Activated B cell treated with CpG ODN at 0.5 μM for 24 hours (primary cell): ENCODE measurements around the gene ERAL1. TPM values are rescaled to one million over a fixed set of nuclear protein-coding genes. Genes with fewer than 3 reads are reported as not detected.
"Not testable (repeated sequence)": the region's sequence is repeated elsewhere in the genome, so short reads cannot be mapped to it uniquely, and the experiment has no call there.

ENCODE experiments used
- ATAC-seq: fragments of 200-7000 bp; cut with Tn5 transposase; one replicate; pipeline ENCODE4 v1.10.0; 2021; ENCODE audit warnings: low read depth, mild to moderate bottlenecking, moderate library complexity
- CTCF ChIA-PET: fragments of 350-600 bp; sonication (Branson Sonifier 250); formaldehyde crosslinking; loops from one replicate; lab custom pipeline; 2021; ENCODE audit warnings: antibody characterized with exemption; lab: Charles Lee
- POLR2A ChIA-PET: fragments of 350-600 bp; sonication (Branson Sonifier 250); formaldehyde crosslinking; loops from one replicate; lab custom pipeline; 2021; ENCODE audit warnings: antibody characterized with exemption; lab: Charles Lee
- DNase-seq: peaks from one replicate; pipeline ENCODE4 v3.0.0; 2022
- H3K27ac Mint-ChIP-seq: one replicate; pipeline ENCODE4 v1.8.0; 2020; ENCODE audit warnings: mixed read lengths
- H3K27me3 Mint-ChIP-seq: one replicate; pipeline ENCODE4 v1.8.0; 2021; ENCODE audit warnings: mixed read lengths
- H3K36me3 Mint-ChIP-seq: one replicate; pipeline ENCODE4 v1.8.0; 2021; ENCODE audit warnings: low read depth, mixed read lengths
- H3K4me1 Mint-ChIP-seq: one replicate; pipeline ENCODE4 v1.8.0; 2021; ENCODE audit warnings: mixed read lengths
- H3K4me3 Mint-ChIP-seq: one replicate; pipeline ENCODE4 v1.8.0; 2020; ENCODE audit warnings: mild to moderate bottlenecking, mixed read lengths
- H3K9me3 Mint-ChIP-seq: one replicate; pipeline ENCODE4 v1.8.0; 2020; ENCODE audit warnings: mixed read lengths
- intact Hi-C: fragments of 100-400 bp; cut with micrococcal nuclease; formaldehyde crosslinking; loops from one replicate; pipeline ENCODE4 v1.15.1; 2024
- total RNA-seq: library from RNA; stranded (reverse); gene quantifications from 2 replicates; pipeline ENCODE4 v1.2.3, GENCODE V29; 2022
- TF ChIP-seq, protein P1 (sequence below): fragments of 200-600 bp; IDR thresholded peaks from one replicate; pipeline ENCODE4 v1.8.0; 2022; ENCODE audit warnings: antibody characterized with exemption, mild to moderate bottlenecking

Gene ERAL1
- total RNA-seq, 1 donor from 2014 or later = 47.6 TPM

DNA sequence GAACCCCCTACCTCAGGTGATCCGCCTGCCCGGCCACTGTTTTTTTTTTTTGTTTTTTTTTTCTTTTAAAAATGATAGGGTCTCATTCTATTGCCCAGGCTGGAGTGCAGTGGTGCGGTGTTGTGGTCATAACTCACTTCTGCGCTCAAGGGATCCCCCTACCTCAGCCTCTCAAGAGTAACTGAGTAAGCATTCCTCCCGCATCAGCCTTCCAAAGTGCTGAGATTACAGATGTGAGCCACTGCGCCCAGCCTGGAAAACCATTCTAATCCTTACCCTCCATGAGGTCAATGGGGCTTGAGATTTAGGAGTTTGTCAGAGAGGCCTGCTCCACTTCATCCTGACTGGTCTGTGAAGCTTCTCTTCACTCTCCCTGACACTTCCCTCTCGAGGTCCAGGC, 12.5 kb downstream of the ERAL1 start:
- no peak overlapping the region for H3K4me3 Mint-ChIP-seq
- peaks cover 30% of the 10 kb centered on the region for H3K4me1 Mint-ChIP-seq
- ATAC-seq = no peak
- TF ChIP-seq, protein P1, sequence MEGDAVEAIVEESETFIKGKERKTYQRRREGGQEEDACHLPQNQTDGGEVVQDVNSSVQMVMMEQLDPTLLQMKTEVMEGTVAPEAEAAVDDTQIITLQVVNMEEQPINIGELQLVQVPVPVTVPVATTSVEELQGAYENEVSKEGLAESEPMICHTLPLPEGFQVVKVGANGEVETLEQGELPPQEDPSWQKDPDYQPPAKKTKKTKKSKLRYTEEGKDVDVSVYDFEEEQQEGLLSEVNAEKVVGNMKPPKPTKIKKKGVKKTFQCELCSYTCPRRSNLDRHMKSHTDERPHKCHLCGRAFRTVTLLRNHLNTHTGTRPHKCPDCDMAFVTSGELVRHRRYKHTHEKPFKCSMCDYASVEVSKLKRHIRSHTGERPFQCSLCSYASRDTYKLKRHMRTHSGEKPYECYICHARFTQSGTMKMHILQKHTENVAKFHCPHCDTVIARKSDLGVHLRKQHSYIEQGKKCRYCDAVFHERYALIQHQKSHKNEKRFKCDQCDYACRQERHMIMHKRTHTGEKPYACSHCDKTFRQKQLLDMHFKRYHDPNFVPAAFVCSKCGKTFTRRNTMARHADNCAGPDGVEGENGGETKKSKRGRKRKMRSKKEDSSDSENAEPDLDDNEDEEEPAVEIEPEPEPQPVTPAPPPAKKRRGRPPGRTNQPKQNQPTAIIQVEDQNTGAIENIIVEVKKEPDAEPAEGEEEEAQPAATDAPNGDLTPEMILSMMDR = no peak
- intact Hi-C loops = no loop called here
- DNase-seq = no peak
- CTCF ChIA-PET = interaction anchor here (0.8 kb wide), 1 partner anchor 102 kb away, joined by 3 read pairs; no protein-coding TSS in a partner anchor
- POLR2A ChIA-PET = interaction anchor here (0.6 to 1.6 kb wide), 2 partner anchors 23 to 30 kb away, joined by 3 to 9 read pairs; partner anchors contain the start of gene FLOT2
- H3K27me3 Mint-ChIP-seq = no peaks in the 10 kb centered on the region
- no peaks in the 10 kb centered on the region for H3K36me3 Mint-ChIP-seq
- no peaks in the 10 kb centered on the region for H3K9me3 Mint-ChIP-seq
- H3K27ac Mint-ChIP-seq = no peak overlapping the region

DNA sequence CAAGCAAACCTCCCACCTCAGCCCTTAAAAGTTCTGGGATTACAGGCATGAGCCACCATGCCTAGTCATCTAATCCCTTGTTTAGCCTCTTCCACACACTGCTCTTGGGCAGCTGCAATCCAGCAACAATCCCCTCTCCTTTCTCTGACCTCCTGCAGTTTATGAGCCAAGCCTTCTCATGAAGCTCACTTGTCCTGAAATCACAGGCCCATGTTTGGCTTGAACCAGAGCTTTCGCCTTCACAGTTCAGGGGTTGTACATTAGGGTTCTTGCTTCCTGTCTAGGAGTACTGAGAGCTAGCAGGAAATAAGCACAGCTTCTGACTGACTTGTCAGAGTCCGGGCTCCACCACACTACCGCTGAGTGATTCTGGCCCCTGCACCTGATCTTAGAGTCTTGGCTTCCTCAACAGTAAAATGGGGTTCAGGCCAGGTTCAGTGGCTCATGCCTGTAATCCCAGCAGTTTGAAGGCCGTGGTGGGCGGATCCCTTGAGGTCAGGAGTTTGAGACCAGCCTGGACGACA, 16.3 kb downstream of the ERAL1 start:
- intact Hi-C loops = loop anchor here (1.0 to 2.0 kb wide), 3 partner anchors 17 to 23 kb away; no protein-coding TSS in a partner anchor
- Mint-ChIP-seq H3K9me3 (no peaks in the 10 kb centered on the region), H3K27ac (peak overlapping the region; percentile 95), H3K4me1 (peaks cover 30% of the 10 kb centered on the region), H3K27me3 (no peaks in the 10 kb centered on the region), H3K4me3 (peak overlapping the region; percentile 50), H3K36me3 (no peaks in the 10 kb centered on the region)
- ChIA-PET CTCF (interaction anchor here (0.7 to 2.2 kb wide), 7 partner anchors 22 to 144 kb away, joined by 3 to 6 read pairs (median 4); partner anchors contain the start of genes FLOT2 and TLCD1), POLR2A (interaction anchor here (0.5 to 3.2 kb wide), 16 partner anchors 9 to 294 kb away, joined by 3 to 33 read pairs (median 10); partner anchors contain the start of genes DHRS13, FAM222B, FLOT2 and NEK8)
- DNase-seq (no peak), ATAC-seq (peak; percentile 99)
- TF ChIP-seq, protein P1 = no peak

DNA sequence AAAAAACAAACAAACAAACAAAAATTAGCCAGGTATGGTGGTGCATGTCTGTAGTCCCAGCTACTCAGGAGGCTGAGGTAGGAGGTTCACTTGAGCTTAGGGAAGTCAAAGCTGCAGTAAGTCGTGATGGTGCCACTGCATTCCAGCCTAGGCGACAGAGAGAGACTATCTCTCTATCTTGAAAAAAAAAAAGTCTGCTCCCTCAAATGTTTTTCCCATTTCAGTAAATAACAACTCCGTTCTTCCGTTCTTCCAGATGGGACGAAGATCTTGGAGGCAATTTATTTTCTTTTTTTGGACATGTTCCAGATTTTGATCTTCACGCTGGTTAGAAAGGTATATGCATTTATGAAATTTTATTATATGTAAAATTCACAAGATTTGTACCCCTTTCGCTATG, 19.0 kb downstream of the ERAL1 start:
- POLR2A ChIA-PET = interaction anchor here (0.6 kb wide), 1 partner anchor 112 kb away, joined by 15 read pairs; no protein-coding TSS in a partner anchor
- DNase-seq = no peak
- H3K36me3 Mint-ChIP-seq = peaks cover 12% of the 10 kb centered on the region
- intact Hi-C loops = no loop called here
- no peak overlapping the region for H3K4me3 Mint-ChIP-seq
- no peak for ATAC-seq
- CTCF ChIA-PET = no interaction called here
- no peaks in the 10 kb centered on the region for H3K27me3 Mint-ChIP-seq
- TF ChIP-seq, protein P1 = no peak
- H3K9me3 Mint-ChIP-seq = no peaks in the 10 kb centered on the region
- no peak overlapping the region for H3K27ac Mint-ChIP-seq
- H3K4me1 Mint-ChIP-seq = peaks cover 28% of the 10 kb centered on the region

DNA sequence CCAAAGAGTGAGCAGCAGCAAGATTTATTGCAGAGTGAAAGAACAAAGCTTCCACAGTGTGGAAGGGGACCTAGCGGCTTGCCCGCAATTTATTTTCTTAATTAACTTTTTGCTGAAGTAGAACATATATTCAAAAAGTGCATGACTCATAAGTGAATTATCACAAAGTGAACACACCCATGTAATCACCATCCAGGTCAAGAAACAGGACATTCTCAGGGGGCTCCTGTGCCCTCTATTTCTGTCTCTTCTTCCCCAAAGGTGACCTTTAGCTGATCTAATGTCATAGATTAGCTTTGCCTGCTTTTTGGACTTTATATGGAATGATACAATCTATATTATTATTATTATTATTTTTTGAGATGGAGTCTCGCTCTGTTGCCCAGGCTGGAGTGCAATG, 19.9 kb downstream of the ERAL1 start:
- intact Hi-C loops = no loop called here
- H3K27ac Mint-ChIP-seq = no peak overlapping the region
- CTCF ChIA-PET = no interaction called here
- no peaks in the 10 kb centered on the region for H3K27me3 Mint-ChIP-seq
- H3K36me3 Mint-ChIP-seq = peaks cover 21% of the 10 kb centered on the region
- no peaks in the 10 kb centered on the region for H3K9me3 Mint-ChIP-seq
- H3K4me3 Mint-ChIP-seq = no peak overlapping the region
- DNase-seq (no peak), ATAC-seq (no peak)
- POLR2A ChIA-PET = no interaction called here
- H3K4me1 Mint-ChIP-seq = peaks cover 28% of the 10 kb centered on the region
- TF ChIP-seq, protein P1 = no peak

DNA sequence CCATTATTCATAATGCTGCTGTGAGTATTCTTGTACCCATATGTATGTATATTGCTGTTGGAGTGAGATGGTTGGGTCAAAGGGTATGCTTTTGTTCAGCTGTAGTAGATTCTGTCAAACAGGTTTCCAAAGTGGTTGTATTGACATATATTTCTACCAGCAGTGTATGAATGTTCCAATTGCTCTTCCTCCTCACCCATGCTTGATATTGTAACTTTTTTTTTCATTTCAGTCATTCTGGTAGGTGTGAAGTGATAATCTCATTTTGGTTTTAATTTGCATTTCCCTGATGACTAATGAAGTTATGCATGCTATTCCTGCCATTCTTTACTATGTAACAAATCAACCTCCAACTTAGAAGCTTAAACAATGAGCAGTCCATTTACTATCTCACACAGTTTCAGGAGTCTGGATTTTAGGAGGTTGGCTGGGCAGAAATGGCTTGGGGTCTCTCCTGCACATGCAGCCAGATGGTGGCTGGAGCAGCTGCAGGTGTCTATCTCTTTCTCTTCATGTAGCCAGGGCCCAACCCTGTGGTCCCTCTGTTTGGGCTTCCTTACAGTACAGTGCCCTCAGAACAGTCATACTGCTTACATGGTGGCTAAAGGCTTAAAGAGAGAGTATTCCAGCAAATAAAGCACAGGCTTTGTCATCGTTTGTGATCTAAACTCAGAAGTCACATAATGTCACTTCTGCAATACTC, 21.2 kb downstream of the ERAL1 start:
- peaks cover 25% of the 10 kb centered on the region for H3K4me1 Mint-ChIP-seq
- intact Hi-C loops = no loop called here
- H3K27me3 Mint-ChIP-seq = no peaks in the 10 kb centered on the region
- ChIA-PET POLR2A (interaction anchor here (1.8 kb wide), 1 partner anchor 22 kb away, joined by 5 read pairs; the partner anchor contains the start of gene FLOT2), CTCF (no interaction called here)
- DNase-seq (no peak), ATAC-seq (no peak)
- H3K27ac Mint-ChIP-seq = no peak overlapping the region
- no peak overlapping the region for H3K4me3 Mint-ChIP-seq
- TF ChIP-seq, protein P1 = no peak
- H3K36me3 Mint-ChIP-seq = peaks cover 34% of the 10 kb centered on the region
- H3K9me3 Mint-ChIP-seq = no peaks in the 10 kb centered on the region

DNA sequence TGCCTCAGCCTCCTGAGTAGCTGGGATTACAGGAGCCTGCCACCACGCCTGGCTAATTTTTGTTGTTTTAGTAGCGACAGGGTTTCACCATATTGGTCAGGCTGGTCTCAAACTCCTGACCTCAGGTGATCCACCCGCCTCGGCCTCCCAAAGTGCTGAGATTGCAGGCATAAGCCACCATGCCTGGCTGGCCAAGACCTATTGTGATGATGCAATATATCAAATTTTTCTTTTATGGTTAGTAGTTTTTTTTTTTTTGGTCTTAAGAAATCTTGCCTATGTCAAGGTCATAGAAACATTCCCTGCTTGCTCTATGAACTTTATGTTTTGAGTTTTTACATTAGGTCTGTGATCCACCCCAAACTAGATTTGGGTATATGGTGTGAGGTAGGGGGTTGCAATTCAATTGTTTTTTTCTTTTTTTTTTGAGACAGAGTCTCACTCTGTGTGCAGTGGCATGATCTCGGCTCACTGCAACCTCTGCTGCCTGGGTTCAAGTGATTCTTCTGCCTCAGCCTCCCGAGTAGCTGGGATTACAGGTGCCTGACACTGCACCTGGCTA, 22.4 kb downstream of the ERAL1 start:
- POLR2A ChIA-PET = interaction anchor here (0.7 to 1.8 kb wide), 4 partner anchors 12 to 74 kb away, joined by 5 to 6 read pairs (median 5); partner anchors contain the start of genes FLOT2 and PHF12
- H3K27ac Mint-ChIP-seq, intact Hi-C loops, ATAC-seq, CTCF ChIA-PET, DNase-seq, H3K9me3 Mint-ChIP-seq, H3K4me3 Mint-ChIP-seq, H3K27me3 Mint-ChIP-seq: not testable (repeated sequence)
- Mint-ChIP-seq H3K36me3 (peaks cover 46% of the 10 kb centered on the region), H3K4me1 (peaks cover 12% of the 10 kb centered on the region)
